RWPE2 (cell line): ENCODE measurements around the gene RTF1.
"Not testable (repeated sequence)": the region's sequence is repeated elsewhere in the genome, so short reads cannot be mapped to it uniquely, and the experiment has no call there.

Experiments used
- ATAC-seq: fragments of 200-7000 bp; cut with Tn5 transposase; 3 replicates; pipeline ENCODE4 v1.9.1; 2021; ENCODE audit warnings: low read depth
- DNase-seq: peaks from one replicate; pipeline ENCODE4 v3.0.0-alpha.2; 2020; ENCODE audit warnings: low spot score
- H3K27ac ChIP-seq: fragments of 450-650 bp; 2 replicates; pipeline ENCODE4 v1.5.1; 2017; ENCODE audit warnings: mild to moderate bottlenecking; ENCODE audit not compliant: poor library complexity, severe bottlenecking
- H3K27me3 ChIP-seq: fragments of 250-450 bp; sonication (Bioruptor Pico); 2 replicates; pipeline ENCODE4 v1.5.1; 2021; ENCODE audit warnings: mild to moderate bottlenecking, moderate library complexity; ENCODE audit not compliant: insufficient read depth, poor library complexity, severe bottlenecking
- H3K36me3 ChIP-seq: fragments of 250-450 bp; sonication (Bioruptor Pico); 2 replicates; pipeline ENCODE4 v1.5.1; 2020; ENCODE audit warnings: low read depth, mild to moderate bottlenecking, moderate library complexity
- H3K4me1 ChIP-seq: fragments of 250-450 bp; sonication (Bioruptor Pico); 2 replicates; pipeline ENCODE4 v1.5.1; 2021; ENCODE audit warnings: mild to moderate bottlenecking, moderate library complexity; ENCODE audit not compliant: insufficient read depth, poor library complexity, severe bottlenecking
- H3K4me3 ChIP-seq: fragments of 250-450 bp; sonication (Bioruptor Pico); 2 replicates; pipeline ENCODE4 v1.5.1; 2021; ENCODE audit warnings: mild to moderate bottlenecking, moderate library complexity; ENCODE audit not compliant: severe bottlenecking
- H3K9me3 ChIP-seq: fragments of 250-450 bp; sonication (Bioruptor Pico); 2 replicates; pipeline ENCODE4 v1.5.1; 2021; ENCODE audit warnings: mild to moderate bottlenecking, moderate library complexity; ENCODE audit not compliant: severe bottlenecking
- CTCF ChIP-seq: fragments of 450-650 bp; IDR thresholded peaks from one replicate; pipeline ENCODE4 v1.5.1; 2017; ENCODE audit warnings: mild to moderate bottlenecking, moderate library complexity; ENCODE audit not compliant: poor library complexity, severe bottlenecking

The RTF1 gene

GRCh38 chr15:41416742-41417417, at the start of gene RTF1:
Gene RTF1, plus strand, starts transcription at chr15:41417095. Its CDS starts 21 bp downstream, at chr15:41417116.
- H3K4me3 ChIP-seq = peak within 1 kb of the TSS; percentile 96
- peaks cover 4% of the 10 kb centered on the region; the same call in 1 of the 2 replicates for H3K36me3 ChIP-seq
- H3K27me3 ChIP-seq = no peaks in the 10 kb centered on the region
- peaks cover 13% of the 10 kb centered on the region for H3K4me1 ChIP-seq
- DNase-seq = peak; percentile 91
- peak within 1 kb of the TSS; percentile 34 for H3K27ac ChIP-seq
- H3K9me3 ChIP-seq = no peaks in the 10 kb centered on the region
- no peak for TF ChIP-seq CTCF
- ATAC-seq = peak; percentile 80

- no peak for TF ChIP-seq CTCF
- Histone ChIP-seq H3K27ac (no peak overlapping the region), H3K4me3 (no peak overlapping the region), H3K27me3 (no peaks in the 10 kb centered on the region), H3K36me3 (peaks cover 98% of the 10 kb centered on the region), H3K4me1 (no peaks in the 10 kb centered on the region), H3K9me3 (no peaks in the 10 kb centered on the region)
- ATAC-seq (0 out of 3 replicates have a peak, but pooled peaks have one; percentile 21), DNase-seq (no peak)
Observed at GRCh38 chr15:41367418-41367817, 49.5 kb upstream of the RTF1 start.

GRCh38 chr15:41377978-41378377, 38.9 kb upstream of the RTF1 start:
- Histone ChIP-seq H3K27ac (no peak overlapping the region), H3K27me3 (no peaks in the 10 kb centered on the region), H3K4me3 (no peak overlapping the region), H3K9me3 (no peaks in the 10 kb centered on the region), H3K36me3 (peaks cover 85% of the 10 kb centered on the region), H3K4me1 (no peaks in the 10 kb centered on the region)
- ATAC-seq = peak; percentile 51; the same call in 2 of the 3 replicates
- no peak for DNase-seq
- TF ChIP-seq CTCF = no peak

GRCh38 chr15:41383974-41384749, 32.7 kb upstream of the RTF1 start:
- H3K36me3 ChIP-seq = peaks cover 46% of the 10 kb centered on the region

GRCh38 chr15:41387646-41388045, 29.2 kb upstream of the RTF1 start:
- Histone ChIP-seq H3K4me1 (no peaks in the 10 kb centered on the region), H3K27ac (no peak overlapping the region), H3K9me3 (no peaks in the 10 kb centered on the region), H3K4me3 (no peak overlapping the region), H3K27me3 (no peaks in the 10 kb centered on the region), H3K36me3 (peaks cover 22% of the 10 kb centered on the region)
- ATAC-seq (no peak), DNase-seq (no peak)
- no peak for TF ChIP-seq CTCF

More at GRCh38 chr15:41383974-41384749, 32.7 kb upstream of the RTF1 start:
- not testable (repeated sequence) for H3K4me1 ChIP-seq, H3K27ac ChIP-seq, DNase-seq, H3K27me3 ChIP-seq, H3K9me3 ChIP-seq, H3K4me3 ChIP-seq
- ATAC-seq = peak; percentile 38; the same call in 2 of the 3 replicates
